ENCODE data around the gene AGFG1. TPM values are rescaled to one million over a fixed set of nuclear protein-coding genes. Genes with fewer than 3 reads are reported as not detected.

The AGFG1 gene
- total RNA-seq, 1 donor from 2014 or later: 75.1 TPM

DNA sequence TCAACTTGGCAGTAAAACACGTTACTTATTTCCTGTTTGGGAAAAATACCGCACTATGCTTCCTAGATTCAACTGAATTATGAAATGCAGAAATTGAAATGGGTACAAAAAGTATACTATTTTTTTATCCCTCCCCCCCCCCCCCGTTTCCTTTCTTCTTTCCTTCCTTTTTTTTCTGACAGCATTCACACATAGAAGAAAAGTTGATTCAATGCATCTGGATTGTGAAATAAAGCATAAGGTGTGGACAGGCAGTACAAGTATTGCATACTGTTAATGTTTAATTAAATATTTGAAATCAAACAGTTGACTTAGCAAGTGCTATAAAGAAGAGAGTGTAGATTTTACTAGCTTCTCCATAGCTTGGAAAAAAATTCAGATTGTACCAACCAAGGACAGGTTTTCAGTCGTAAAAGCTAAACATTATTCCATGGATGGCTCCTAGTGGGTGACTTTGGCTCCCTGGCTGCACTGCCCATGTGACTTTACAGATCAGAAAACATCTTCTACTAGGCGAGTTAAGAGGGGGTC is 21.6 kb upstream of the AGFG1 start:
- Histone ChIP-seq H3K4me3 (ENCODE audit: low read depth, low read length) (no peak overlapping the region), H3K36me3 (ENCODE audit: control insufficient read depth, insufficient read depth, low read length) (no peaks in the 10 kb centered on the region), H3K27me3 (ENCODE audit: control insufficient read depth, insufficient read depth, low read length) (no peaks in the 10 kb centered on the region)
- DNase-seq (ENCODE audit: low read depth): no peak
- TF ChIP-seq, protein P1, sequence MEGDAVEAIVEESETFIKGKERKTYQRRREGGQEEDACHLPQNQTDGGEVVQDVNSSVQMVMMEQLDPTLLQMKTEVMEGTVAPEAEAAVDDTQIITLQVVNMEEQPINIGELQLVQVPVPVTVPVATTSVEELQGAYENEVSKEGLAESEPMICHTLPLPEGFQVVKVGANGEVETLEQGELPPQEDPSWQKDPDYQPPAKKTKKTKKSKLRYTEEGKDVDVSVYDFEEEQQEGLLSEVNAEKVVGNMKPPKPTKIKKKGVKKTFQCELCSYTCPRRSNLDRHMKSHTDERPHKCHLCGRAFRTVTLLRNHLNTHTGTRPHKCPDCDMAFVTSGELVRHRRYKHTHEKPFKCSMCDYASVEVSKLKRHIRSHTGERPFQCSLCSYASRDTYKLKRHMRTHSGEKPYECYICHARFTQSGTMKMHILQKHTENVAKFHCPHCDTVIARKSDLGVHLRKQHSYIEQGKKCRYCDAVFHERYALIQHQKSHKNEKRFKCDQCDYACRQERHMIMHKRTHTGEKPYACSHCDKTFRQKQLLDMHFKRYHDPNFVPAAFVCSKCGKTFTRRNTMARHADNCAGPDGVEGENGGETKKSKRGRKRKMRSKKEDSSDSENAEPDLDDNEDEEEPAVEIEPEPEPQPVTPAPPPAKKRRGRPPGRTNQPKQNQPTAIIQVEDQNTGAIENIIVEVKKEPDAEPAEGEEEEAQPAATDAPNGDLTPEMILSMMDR (IDR thresholded peaks at IDR 0.05; ENCODE audit: insufficient read depth, low read length, poor library complexity, severe bottlenecking): no peak

DNA sequence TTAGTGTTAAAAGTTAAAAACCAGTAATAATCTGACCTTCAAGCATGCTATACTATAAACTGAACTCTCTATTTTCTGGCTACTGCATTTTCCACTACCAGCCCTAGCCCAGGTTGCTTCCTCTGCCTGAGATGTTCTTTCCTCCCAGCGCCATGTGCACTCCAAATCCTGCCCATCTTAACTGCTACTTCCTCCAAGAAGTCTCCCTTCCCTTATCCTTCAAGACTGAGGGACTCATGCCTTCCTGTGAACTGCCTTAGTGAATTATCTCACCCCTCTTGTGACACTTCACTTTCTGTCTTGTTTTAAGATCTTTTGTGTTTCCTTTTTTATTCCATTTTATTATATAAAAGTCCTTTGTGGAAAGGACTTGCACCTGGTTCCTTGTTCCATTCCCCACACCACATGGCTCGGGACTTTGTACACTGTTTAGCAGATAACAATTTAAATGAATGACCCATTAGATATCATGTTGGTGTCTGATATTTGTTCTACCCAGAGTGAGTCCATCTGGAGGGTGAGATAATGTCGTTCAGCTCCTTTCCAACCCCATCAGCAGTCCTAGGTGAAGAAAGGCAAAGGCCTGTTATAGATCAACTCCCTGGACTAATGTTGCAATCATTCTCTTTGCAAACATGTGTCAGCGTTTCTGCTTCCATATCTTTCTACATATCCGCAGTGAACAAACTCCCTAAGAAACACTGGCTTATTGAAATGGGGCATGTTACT is 20.9 kb upstream of the AGFG1 start:
- no peaks in the 10 kb centered on the region for H3K36me3 ChIP-seq (ENCODE audit: control insufficient read depth, insufficient read depth, low read length)
- no peak overlapping the region for H3K4me3 ChIP-seq (ENCODE audit: low read depth, low read length)
- no peak for DNase-seq (ENCODE audit: low read depth)
- H3K27me3 ChIP-seq (ENCODE audit: control insufficient read depth, insufficient read depth, low read length): no peaks in the 10 kb centered on the region
- TF ChIP-seq, protein P1 (IDR thresholded peaks at IDR 0.05; ENCODE audit: insufficient read depth, low read length, poor library complexity, severe bottlenecking): no peak

DNA sequence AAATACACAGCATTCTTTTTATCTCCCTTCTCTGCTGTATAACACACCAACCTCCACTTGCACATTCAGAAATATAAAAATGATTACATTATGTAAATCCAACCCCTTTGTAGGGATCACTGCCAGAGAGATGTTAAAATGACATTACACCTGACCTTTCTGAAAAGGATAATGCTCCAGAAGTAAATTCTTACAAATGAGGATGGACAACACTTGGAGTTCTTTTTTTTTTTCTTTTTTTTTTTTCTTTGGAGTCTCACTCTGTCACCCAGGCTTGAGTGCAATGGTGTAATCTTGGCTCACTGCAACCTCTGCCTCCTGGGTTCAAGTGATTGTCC is 20.3 kb upstream of the AGFG1 start:
- Histone ChIP-seq H3K36me3 (ENCODE audit: control insufficient read depth, insufficient read depth, low read length) (no peaks in the 10 kb centered on the region), H3K4me3 (ENCODE audit: low read depth, low read length) (no peak overlapping the region), H3K27me3 (ENCODE audit: control insufficient read depth, insufficient read depth, low read length) (no peaks in the 10 kb centered on the region)
- DNase-seq (ENCODE audit: low read depth): no peak
- TF ChIP-seq, protein P1 (IDR thresholded peaks at IDR 0.05; ENCODE audit: insufficient read depth, low read length, poor library complexity, severe bottlenecking): no peak

DNA sequence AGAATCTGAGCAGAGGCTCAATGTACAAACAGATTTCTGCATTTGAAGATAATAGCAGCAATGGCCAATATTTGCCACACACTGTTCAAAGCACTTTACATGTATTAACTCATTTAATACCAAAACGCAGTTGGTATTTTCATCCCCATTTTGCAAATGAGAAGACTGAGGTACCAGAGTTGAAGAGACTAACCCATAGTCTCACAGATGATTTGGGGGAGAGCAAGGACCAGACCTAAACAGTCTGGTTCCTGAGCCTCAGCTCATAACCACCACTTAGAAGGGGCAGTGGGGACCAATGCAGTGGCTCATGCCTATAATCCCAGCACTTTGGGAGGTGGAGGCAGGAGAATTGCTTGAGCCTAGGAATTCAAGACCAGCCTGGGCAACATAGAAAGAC is 18.1 kb upstream of the AGFG1 start:
- no peak for DNase-seq (ENCODE audit: low read depth)
- TF ChIP-seq, protein P1 (IDR thresholded peaks at IDR 0.05; ENCODE audit: insufficient read depth, low read length, poor library complexity, severe bottlenecking): no peak
- H3K4me3 ChIP-seq (ENCODE audit: low read depth, low read length): no peak overlapping the region
- no peaks in the 10 kb centered on the region for H3K27me3 ChIP-seq (ENCODE audit: control insufficient read depth, insufficient read depth, low read length)
- no peaks in the 10 kb centered on the region for H3K36me3 ChIP-seq (ENCODE audit: control insufficient read depth, insufficient read depth, low read length)

DNA sequence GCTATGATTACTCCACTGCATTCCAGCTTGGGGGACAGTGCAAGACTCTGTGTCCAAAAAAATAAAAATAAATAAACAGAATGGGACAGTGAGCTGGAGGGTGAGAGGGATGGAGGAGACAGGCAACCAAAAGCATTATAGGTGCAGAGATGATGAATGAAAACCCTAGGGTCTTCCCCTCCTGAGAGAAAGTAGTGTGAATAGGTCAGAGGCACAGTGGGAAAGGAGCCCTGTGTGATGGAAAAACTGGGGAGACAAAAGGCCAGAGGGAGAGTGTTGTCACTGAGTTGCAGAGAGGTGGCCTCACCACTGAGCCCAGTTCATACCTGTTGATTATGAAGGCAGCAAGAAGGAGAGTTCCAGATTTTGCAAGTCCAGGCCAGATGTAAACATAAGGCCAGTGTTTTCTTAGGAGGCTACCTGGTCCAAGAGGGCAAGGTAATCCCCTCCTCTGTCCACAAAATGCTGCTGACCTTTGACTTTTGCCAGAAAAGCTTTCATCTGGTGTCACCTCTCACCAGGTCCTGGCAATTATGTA is 17.6 kb upstream of the AGFG1 start:
- no peak for DNase-seq (ENCODE audit: low read depth)
- H3K27me3 ChIP-seq (ENCODE audit: control insufficient read depth, insufficient read depth, low read length): no peaks in the 10 kb centered on the region
- H3K36me3 ChIP-seq (ENCODE audit: control insufficient read depth, insufficient read depth, low read length): no peaks in the 10 kb centered on the region
- TF ChIP-seq, protein P1 (IDR thresholded peaks at IDR 0.05; ENCODE audit: insufficient read depth, low read length, poor library complexity, severe bottlenecking): no peak
- H3K4me3 ChIP-seq (ENCODE audit: low read depth, low read length): no peak overlapping the region
